SH-SY5Y (cell line): ENCODE results near the gene CIITA.

ENCODE experiments used
- GATA2 ChIP-seq: IDR thresholded peaks from 2 replicates; pipeline ENCODE4 v1.6.1; 2011; ENCODE audit warnings: mild to moderate bottlenecking, low read depth, low read length
- GATA3 ChIP-seq: IDR thresholded peaks from 2 replicates; pipeline ENCODE4 v1.6.1; 2011; ENCODE audit warnings: low read depth, mild to moderate bottlenecking, low read length, moderate library complexity

DNA sequence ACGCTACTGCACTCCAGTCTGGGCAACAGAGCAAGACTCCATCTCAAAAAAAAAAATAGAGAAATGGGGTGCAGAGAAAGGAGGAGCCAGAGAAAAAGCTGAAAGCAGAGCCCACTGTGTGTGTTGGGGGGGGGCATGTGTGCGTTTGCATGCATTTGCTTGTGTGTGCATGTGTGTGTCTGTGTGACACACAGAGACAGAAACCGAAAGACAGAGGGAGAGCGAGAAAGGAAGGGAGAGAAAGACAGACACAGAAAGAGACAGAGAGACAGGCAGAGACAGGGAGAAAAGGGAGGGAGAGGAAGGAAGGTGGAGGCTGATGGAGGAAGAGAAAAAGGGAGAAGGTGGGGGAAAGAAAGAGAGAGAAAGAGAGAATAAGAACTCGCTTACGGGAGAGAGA lies 9.8 kb upstream of the CIITA start:
- TF ChIP-seq GATA2 (no peak), GATA3 (no peak)
